GM18520 (cell line): ENCODE results near the gene FAM186B.

Experiments
- ATAC-seq: cut with Tn5 transposase; IDR thresholded peaks from one replicate; pipeline ENCODE4 v1.9.1; 2021; ENCODE audit not compliant: unreplicated experiment

The FAM186B gene

DNA sequence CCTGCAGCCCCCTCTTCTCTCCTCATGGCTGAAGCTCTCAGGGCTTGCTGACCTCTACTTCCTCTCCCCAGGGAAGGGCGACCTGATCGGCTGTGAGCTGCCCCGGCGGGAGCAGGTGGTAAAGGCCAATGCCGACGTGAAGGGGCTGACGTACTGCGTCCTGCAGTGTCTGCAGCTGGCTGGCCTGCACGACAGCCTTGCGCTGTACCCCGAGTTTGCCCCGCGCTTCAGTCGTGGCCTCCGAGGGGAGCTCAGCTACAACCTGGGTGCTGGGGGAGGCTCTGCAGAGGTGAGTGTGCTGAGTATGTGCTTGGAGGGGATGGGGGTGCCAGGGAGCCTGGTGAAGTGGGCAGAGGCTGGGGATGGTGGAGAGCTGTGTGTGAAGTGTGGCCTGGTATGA lies 51.2 kb downstream of the FAM186B start:
- no peak for ATAC-seq

DNA sequence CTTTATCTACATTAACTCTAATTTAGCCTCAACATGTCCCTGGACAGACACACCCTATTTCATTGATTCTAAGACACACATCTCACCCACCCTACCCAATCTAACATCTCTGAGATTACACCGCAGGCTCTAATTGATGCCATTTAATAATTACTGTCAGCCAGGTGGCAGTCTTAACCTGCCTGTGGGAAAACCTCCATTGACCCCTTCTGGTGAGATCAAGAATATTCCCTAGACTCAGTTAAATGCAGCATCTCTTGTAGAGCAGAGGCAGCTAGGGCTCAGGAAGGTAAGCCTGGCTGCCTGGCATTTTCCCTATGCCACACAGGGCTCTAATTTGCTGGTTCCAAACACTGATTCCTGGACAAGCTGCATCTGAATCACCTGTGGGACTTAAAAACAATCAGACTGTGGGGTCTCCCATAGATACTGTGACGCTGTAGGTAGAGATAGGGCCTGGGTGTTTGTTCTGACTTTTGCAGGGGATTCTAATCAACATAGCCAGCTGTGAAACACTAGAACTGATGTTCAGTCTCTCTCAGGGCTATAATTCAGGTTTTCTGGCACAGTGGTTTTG lies 51.8 kb downstream of the FAM186B start:
- no peak for ATAC-seq

DNA sequence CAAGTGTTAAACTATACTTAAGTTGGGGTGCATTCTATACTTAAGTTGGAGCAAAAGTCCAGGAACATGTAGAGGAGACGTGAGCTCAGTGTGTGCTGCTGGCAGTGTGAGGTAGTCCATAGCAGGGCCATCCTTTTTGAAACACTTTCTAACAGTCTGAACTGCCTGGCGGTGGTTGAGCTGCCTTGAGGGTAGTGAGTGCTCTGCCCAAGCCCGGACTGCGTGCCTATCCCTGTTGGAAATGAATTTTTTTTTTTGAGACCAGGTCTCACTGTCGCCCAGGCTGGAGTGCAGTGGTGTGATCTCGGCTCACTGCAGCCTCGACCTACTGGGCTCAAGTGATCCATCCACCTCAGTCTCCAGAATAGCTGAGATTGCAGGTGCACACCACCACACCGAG lies 52.5 kb downstream of the FAM186B start:
- ATAC-seq = no peak

DNA sequence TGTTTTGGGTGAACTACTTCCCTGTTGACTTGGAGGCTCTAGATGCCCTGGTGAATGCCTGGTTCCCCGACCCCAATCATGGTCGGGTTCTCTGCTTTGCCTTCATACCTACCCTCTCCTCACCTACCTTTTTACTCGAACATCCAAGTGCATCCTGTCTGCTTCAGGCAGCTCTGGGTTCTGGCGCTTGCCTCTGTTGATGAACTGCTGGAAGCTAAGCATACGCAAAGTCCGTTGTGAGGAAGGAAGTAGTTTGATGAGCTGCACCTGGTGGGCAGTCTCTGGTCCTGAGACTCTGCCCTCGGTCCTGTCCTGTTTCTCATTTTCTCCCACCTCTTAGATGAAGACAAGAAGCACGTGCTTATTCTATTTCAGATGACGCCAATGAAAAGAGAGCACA lies 53.0 kb downstream of the FAM186B start:
- no peak for ATAC-seq

DNA sequence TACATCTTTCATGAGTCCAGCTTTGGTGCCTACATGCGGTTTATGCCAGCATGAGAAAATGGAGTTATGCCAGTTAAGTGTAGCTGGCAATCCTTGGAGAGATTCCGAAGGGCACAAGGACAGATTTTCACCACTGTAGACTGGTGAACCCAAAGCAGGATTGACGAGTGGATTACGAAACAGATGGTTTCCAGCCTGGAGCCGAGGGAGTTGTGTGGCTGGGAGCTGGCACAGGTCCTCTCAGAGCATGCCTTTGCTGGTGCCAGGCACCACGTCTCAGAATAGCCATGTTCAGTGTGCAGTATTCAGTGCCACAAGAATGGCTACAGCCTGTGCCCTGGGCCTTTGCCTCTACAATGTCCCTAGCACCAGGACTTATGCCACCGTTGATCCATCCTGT lies 53.4 kb downstream of the FAM186B start:
- ATAC-seq = no peak

DNA sequence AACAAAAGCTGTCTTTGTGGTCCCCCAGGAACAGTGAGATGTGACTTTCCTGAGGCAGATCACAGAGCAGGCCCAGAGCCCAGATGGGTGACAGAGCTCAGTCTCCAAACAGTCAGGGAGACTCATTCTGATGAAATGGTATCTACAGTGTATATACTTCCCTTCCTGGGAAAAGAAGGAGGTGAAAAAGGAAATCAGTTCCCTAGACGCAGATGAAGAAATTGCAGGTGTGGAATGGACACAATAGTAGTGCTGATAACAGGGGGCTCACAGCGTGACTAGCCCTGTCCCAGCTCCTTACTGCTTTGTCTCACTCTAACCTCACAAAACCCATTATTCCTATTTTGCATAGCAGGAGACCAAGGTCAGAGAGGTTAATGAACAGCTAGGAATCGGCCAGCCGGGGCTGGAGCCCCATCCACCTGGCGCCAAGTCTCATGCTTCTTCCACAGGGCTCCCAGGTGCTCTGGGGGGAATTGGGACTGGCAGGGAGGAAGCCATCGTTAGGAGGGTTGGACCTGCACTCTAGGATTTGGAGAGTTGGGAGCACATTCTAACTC lies 54.7 kb downstream of the FAM186B start:
- ATAC-seq = no peak

DNA sequence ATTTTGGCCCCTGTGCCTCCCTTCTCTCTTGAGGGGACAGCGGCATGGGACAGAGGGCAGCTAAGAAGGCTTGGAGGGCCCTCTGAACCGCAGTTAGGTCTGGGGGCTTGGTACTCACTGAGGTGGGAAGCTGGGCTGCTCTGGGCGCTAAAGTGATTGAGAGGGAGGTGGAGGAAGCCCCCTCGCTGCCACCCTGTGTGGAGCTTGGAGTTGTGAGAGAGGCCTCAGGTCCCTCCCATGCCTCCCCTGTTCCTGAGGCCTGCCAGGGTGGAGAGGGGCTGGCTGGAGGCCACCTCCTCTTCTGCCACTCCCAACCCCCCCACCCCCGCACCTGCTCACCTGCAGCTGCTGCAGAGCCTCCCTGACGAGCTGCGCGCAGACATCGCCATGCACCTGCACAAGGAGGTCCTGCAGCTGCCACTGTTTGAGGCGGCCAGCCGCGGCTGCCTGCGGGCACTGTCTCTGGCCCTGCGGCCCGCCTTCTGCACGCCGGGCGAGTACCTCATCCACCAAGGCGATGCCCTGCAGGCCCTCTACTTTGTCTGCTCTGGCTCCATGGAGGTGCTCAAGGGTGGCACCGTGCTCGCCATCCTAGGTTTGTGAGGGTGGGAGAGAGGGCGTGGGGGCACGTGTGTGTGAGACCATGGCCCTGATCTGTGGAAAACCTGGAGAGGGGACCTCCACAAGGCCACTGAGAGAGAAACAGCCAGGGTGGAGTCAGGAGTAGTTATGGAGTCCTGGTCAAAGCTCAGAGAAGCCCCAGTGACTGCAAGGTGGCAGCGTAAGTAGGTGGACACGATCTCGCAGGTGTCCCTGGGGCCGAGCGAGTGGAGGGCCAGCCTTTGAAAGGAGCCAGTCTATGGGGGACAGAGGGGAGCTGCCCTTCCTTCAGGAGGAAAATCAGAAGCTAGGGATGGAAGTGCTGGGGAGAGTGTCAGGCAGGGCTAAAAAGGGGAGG lies 55.4 kb downstream of the FAM186B start:
- ATAC-seq = no peak

DNA sequence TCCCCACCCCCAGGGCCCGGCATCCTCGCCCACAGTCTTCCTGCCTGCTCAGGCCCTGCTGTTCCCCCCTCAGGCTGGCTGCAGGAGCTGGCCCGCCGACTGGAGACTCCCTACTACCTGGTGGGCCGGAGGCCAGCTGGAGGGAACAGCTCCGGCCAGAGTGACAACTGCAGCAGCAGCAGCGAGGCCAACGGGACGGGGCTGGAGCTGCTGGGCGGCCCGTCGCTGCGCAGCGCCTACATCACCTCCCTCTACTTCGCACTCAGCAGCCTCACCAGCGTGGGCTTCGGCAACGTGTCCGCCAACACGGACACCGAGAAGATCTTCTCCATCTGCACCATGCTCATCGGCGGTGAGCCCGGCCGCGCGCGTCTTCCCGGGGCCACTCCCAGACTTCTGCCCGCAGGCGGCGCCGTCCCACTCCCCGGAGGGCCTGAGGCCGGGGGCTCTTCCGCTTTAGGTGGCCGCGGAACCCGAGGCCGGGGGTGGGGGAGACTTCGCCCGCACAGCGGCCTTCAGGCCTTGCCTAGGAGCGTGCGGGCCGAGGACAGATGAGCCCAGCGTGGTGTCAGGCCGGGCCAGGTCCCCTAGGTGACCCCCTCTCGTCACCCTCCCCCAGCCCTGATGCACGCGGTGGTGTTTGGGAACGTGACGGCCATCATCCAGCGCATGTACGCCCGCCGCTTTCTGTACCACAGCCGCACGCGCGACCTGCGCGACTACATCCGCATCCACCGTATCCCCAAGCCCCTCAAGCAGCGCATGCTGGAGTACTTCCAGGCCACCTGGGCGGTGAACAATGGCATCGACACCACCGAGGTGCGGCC lies 56.4 kb downstream of the FAM186B start:
- ATAC-seq = no peak

DNA sequence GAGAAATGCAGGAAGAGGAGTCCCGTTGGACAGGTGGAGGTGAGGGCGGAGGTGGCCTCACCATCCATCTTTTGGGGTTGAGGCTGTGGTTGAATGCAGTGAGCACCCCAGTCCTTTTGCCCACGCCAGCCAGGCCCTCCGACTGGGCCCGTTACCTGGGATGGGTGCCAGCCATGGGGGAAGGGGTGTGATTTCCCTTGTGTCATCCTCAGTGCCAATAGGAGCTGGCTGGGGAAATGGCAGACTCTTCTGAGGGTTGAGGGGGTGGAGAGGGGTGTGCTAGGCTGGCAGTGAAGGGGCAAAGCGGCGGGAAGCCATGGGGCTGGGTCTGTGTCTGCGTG lies 57.0 kb downstream of the FAM186B start:
- ATAC-seq = no peak

DNA sequence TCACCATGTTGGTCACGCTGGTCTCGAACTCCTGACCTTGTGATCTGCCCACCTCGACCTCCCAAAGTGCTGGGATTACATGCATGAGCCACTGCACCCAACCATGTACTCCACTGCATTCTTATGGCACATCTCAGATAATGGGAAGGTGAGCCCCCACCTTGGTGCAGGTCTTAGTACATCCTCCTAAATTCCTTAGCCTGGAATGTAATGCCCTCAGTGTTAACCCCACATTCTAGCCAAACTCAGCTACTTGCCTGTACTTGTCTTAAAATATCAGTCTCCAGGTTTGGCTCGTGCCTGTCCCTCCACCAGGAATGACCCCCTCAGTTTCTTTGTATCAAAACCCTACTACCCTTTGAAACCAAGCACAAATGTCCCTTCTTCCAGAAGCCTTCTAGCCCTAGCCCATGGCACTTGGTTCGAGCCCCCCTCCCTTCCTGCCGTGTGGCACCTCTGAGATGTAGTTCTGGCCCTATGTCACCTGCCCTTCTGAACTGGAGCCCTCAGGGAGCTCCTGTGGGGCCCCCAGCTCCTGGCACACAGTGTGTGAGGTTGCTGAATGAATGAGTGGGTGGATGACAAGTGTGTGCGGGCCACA lies 58.2 kb downstream of the FAM186B start:
- no peak for ATAC-seq

DNA sequence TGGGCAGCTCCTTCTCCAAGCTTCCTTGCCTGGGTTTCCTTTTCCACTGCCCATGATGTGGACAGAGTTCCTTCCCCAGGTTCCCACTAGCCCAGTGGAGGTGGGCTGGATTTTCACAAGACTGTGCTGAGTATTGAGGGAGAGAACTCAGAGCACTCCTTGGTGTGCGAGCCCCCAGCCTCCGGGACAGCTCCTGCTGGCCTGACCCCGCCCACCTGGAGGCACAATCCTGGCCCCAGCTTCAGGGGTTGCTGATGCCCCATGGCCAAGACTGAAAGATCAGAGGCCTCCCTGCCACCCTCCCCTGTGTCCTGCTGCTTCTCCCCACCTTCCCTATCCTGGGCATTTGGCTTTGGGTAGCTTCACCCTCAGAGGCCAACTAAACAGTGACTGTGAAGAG lies 59.0 kb downstream of the FAM186B start:
- ATAC-seq = no peak

DNA sequence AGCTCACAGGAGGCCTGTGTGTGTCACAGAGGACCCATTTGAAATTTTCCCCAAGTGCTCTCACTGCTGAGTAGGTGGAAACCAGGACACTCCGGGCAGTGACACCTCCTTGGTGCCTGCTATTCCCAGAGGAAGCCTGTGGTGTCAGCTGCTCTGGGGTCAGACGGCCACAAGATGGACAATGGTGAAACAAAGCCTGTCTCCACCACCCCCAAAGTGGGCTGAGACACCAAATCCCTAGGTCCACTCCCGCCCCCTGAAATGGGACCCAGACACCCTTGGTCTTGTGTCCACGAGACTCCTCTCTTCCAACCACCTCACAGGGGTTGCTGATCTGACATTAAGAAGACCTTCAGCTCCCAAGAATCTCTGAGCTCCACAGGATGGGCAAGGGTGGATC lies 59.6 kb downstream of the FAM186B start:
- no peak for ATAC-seq

DNA sequence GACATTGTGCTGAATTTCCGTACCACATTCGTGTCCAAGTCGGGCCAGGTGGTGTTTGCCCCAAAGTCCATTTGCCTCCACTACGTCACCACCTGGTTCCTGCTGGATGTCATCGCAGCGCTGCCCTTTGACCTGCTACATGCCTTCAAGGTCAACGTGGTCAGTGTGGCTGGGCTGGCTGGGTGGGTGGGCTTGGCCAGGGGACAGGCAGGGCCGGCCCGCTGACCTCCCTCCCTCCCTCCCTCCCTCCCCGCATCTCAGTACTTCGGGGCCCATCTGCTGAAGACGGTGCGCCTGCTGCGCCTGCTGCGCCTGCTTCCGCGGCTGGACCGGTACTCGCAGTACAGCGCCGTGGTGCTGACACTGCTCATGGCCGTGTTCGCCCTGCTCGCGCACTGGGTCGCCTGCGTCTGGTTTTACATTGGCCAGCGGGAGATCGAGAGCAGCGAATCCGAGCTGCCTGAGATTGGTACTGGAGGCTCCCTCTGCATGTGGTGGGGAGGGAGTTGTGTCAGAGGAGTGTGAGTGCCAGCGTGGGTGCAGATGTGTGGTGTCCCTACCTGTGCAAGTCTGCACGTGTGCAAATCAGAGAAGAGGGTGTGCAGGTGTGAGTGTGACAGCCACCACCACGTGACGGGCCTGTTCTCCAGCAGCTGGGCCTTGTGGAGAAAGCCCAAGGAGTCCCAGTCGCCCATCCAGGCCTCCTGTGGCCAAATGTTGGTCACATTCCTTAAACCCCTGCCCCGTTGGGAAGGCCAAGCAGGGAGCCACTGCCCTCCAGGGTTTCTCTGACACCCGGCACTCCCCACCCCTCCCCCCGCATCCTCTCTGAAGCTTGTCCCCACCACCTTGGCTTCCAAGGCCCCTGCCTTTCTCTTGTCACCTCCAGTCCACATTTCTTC lies 61.3 kb downstream of the FAM186B start:
- ATAC-seq = no peak

DNA sequence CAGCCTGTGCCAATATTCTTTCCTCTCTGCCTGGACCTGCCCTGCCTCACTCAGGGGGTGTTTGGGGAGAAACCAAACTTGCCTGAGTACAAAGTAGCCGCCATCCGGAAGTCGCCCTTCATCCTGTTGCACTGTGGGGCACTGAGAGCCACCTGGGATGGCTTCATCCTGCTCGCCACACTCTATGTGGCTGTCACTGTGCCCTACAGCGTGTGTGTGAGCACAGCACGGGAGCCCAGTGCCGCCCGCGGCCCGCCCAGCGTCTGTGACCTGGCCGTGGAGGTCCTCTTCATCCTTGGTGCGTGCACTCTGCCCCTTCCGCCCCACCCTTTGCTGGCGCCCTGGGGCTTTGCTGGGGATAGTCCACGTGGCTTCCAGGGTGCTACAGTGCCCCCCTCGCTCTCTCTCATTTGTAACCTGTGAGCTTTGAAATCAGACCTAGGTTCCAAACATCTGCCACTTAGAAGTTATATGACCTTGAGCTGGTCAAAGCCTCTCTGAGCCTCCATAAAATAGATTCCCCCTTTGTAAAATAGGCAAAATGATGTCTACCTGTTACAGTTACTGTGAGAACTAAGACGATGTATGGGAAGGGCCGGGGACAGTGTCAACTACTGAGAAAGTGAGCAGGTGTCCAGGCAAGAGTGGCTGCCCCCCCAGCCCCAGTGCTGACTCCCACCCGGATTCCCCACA lies 62.1 kb downstream of the FAM186B start:
- ATAC-seq = no peak

DNA sequence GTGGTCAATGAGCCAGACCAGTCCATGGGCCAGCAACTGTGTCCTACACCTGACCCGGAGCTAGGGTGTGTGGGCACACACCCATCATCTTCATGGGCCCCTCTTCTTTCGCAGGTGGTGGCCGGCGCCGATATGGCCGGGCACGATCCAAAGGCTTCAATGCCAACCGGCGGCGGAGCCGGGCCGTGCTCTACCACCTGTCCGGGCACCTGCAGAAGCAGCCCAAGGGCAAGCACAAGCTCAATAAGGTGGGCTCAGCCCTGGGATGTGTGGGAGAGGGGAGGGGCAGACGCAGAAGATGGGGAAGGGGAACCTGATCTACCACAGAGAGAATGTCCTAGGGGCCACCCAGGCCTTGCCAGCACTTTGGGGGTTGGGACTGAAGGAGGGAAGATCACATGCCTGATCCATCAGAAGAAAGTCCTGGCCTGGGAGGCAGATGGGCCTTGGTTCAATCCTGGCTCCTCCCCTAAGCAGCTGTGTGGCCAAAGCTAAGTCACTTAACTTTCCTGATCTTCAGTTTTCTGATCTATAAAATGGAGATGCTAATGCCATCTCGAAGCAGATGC lies 62.8 kb downstream of the FAM186B start:
- ATAC-seq = no peak

DNA sequence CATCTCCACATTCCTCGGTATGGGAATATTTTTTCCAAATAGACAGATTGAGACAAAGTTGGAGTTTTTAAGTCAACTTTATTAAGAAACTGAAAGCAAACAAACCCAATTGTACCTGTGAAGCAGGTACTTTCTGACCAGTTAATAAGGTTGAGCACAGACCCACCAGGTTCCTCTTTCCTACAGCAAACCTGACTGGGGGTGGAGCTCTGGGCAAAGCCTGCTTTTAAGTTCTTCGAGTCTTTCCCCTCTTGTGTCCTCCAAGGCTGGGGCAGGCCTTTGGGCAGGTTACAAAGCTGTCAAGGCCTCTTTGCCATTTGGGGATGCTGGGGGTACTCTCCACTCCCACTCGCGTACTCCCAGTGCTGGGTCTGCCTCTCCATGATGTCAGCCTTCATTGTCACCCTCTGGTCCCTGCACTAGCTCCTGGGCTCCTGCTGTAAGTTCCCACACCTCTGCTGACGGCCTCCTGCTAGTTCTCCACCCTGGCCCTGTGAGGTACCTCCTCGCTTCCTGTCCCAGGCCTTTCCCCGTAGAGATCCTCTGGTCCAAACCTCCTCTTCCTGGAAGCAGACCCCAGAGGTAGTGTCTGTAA lies 63.4 kb downstream of the FAM186B start:
- no peak for ATAC-seq

DNA sequence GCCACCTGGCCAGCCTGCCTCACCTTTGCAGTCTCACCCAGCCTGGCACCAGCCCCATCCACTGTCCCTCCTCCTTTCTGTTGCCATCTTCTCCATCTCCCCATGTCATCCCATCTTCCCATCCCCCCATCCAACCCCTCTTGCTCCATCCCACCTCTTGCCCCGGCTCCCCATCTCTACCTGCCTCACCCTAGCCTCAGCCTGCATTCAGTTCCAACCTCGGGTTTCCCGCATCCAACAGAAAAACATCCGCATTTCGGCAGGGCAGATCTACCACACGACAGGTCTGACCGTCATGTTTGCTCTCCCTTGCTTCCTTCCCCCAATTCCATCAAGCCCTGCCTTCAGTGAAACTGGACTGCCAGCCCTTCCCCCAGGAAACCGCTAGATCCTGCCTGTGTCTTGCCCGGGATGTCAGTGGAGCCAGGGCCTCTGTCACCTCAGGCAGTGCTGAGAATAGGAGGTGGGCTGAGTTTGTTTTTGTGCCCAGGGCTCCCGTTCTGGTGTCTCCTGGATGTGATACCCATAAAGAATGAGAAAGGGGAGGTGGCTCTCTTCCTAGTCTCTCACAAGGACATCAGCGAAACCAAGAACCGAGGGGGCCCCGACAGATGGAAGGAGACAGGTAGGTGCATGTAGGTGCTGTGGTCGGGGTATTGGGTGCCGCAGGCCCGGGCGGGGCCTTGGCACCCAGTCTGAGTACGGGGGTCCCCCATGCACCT lies 64.1 kb downstream of the FAM186B start:
- no peak for ATAC-seq
